Panc1 (cell line): ENCODE measurements around the gene HLCS. TPM values are rescaled to one million over a fixed set of nuclear protein-coding genes. Genes with fewer than 3 reads are reported as not detected.

ENCODE experiments used
- ATAC-seq: fragments of 200-7000 bp; cut with Tn5 transposase; 2 replicates; pipeline ENCODE4 v1.9.1; 2020; ENCODE audit warnings: mild to moderate bottlenecking, moderate library complexity
- BruUV-seq: library from RNA; stranded (reverse); fragments of 400-500 nt; replicated peaks from 2 replicates; lab custom pipeline; 2021; lab: Mats Ljungman, UMichigan
- CTCF ChIA-PET: fragments of 300-600 bp; sonication (Branson Sonifier 250); formaldehyde crosslinking; loops from one replicate; lab custom pipeline; 2022; ENCODE audit warnings: antibody characterized with exemption; lab: Charles Lee
- POLR2A ChIA-PET: fragments of 300-600 bp; sonication (Branson Sonifier 250); formaldehyde crosslinking; loops from one replicate; lab custom pipeline; 2022; ENCODE audit warnings: antibody characterized with exemption; lab: Charles Lee
- DNase-seq: peaks from one replicate; pipeline ENCODE4 v3.0.0-alpha.2; 2010; ENCODE audit warnings: low read depth, low spot score
- H3K27ac ChIP-seq: 2 replicates; pipeline ENCODE4 v1.5.1; 2011; ENCODE audit warnings: mild to moderate bottlenecking, low read length, inconsistent platforms
- H3K27me3 ChIP-seq: fragments of 200-500 bp; sonication (Bioruptor generic); 2 replicates; pipeline ENCODE4 v1.6.0; 2014; ENCODE audit warnings: low read length, inconsistent platforms; ENCODE audit not compliant: control insufficient read depth, insufficient read depth
- H3K36me3 ChIP-seq: fragments of 200-500 bp; sonication (Bioruptor generic); 2 replicates; pipeline ENCODE4 v1.5.1; 2014; ENCODE audit warnings: inconsistent platforms, mild to moderate bottlenecking, low read length, moderate library complexity; ENCODE audit not compliant: control insufficient read depth, insufficient read depth
- H3K4me1 ChIP-seq: 2 replicates; pipeline ENCODE4 v1.5.1; 2011; ENCODE audit warnings: inconsistent platforms, mild to moderate bottlenecking, low read length, moderate library complexity; ENCODE audit not compliant: control insufficient read depth, insufficient read depth
- H3K4me3 ChIP-seq, 2 experiments: 2 replicates each; pipeline ENCODE4 v1.5.1; 2011 to 2012; ENCODE audit warnings: low read depth in 2 of 2, low read length in 2 of 2, mild to moderate bottlenecking in 2 of 2, inconsistent platforms in 1 of 2, moderate library complexity in 1 of 2
- H3K9me3 ChIP-seq: fragments of 200-500 bp; sonication (Bioruptor generic); 2 replicates; pipeline ENCODE4 v1.5.1; 2014; ENCODE audit warnings: low read depth, mild to moderate bottlenecking, inconsistent platforms, low read length, moderate library complexity; ENCODE audit not compliant: control insufficient read depth, insufficient read depth
- CTCF ChIP-seq: fragments of 450-650 bp; IDR thresholded peaks from 2 replicates; pipeline ENCODE4 v1.5.1; 2017; ENCODE audit warnings: mild to moderate bottlenecking
- POLR2AphosphoS5 ChIP-seq: IDR thresholded peaks from 2 replicates; pipeline ENCODE4 v1.6.1; 2012; ENCODE audit warnings: mild to moderate bottlenecking, low read depth, low read length, moderate library complexity
- REST ChIP-seq, 2 experiments: IDR thresholded peaks; 2 replicates each; pipeline ENCODE4 v1.6.1; 2011 to 2012; ENCODE audit warnings: low read depth in 2 of 2, control low read depth in 1 of 2, low read length in 1 of 2, mild to moderate bottlenecking in 1 of 2, moderate library complexity in 1 of 2; ENCODE audit not compliant: insufficient read depth in 1 of 2
- SIN3A ChIP-seq: IDR thresholded peaks from 2 replicates; pipeline ENCODE4 v1.6.1; 2012; ENCODE audit warnings: low read depth, mild to moderate bottlenecking, low read length, moderate library complexity, borderline replicate concordance; ENCODE audit not compliant: insufficient read depth
- TCF7L2 ChIP-seq: IDR thresholded peaks from 2 replicates; pipeline ENCODE4 v1.6.1; 2011; ENCODE audit warnings: mild to moderate bottlenecking, low read depth, low read length, inconsistent platforms
- in situ Hi-C: cut with HindIII; loops from 2 replicates; pipeline ENCODE4 v1.10.0; 2016; ENCODE audit warnings: low sequenced_read_pairs, low pct_unique_long_range_greater_than_20kb
- intact Hi-C: fragments of 100-400 bp; cut with micrococcal nuclease; formaldehyde crosslinking; loops from one replicate; pipeline ENCODE4 v1.10.0; 2022; ENCODE audit not compliant: unreplicated experiment
- total RNA-seq: library from RNA; stranded (reverse); gene quantifications from one replicate; pipeline ENCODE4 v1.2.1, GENCODE V29; 2021; ENCODE audit not compliant: unreplicated experiment

HLCS gene
- total RNA-seq, 1 experiment from 2014 or later = 15.3 TPM

GRCh38 chr21:36966821-36967768 is 626 bp upstream of the HLCS start:
- Histone ChIP-seq H3K4me1 (peaks cover 11% of the 10 kb centered on the region), H3K4me3 (peak overlapping the region; percentile 52 to 59), H3K27me3 (no peaks in the 10 kb centered on the region), H3K36me3 (no peaks in the 10 kb centered on the region), H3K27ac (peak overlapping the region; percentile 84), H3K9me3 (no peaks in the 10 kb centered on the region)
- TF ChIP-seq TCF7L2 (no peak), REST (IDR thresholded peaks at IDR 0.05; ENCODE audit: insufficient read depth in 1 of 2, low read depth in 2 of 2, low read length in 1 of 2) (no peak), CTCF (no peak), SIN3A (no peak), POLR2AphosphoS5 (no peak; the same call in 1 of the 2 replicates)
- CTCF ChIA-PET = interaction anchor here (0.6 kb wide), 1 partner anchor 207 kb away, joined by 4 read pairs; no protein-coding TSS in a partner anchor
- TSS peak; percentile 93 for BruUV-seq
- POLR2A ChIA-PET = interaction anchor here (0.5 kb wide), 1 partner anchor 39 kb away, joined by 7 read pairs; the partner anchor contains the start of gene RIPPLY3
- in situ Hi-C loops = no loop called here
- ATAC-seq (peak; percentile 63), DNase-seq (no peak)
- intact Hi-C loops = no loop called here

- CTCF ChIA-PET = interaction anchor here (1.1 kb wide), 1 partner anchor 17 kb away, joined by 11 read pairs; no protein-coding TSS in a partner anchor
- peak overlapping the region; percentile 58 to 64 for H3K4me3 ChIP-seq
- no TSS peak for BruUV-seq
- H3K27me3 ChIP-seq = no peaks in the 10 kb centered on the region
- H3K36me3 ChIP-seq = no peaks in the 10 kb centered on the region
- DNase-seq = no peak
- intact Hi-C loops (no loop called here), in situ Hi-C loops (no loop called here)
- peaks cover 11% of the 10 kb centered on the region for H3K4me1 ChIP-seq
- POLR2A ChIA-PET = interaction anchor here (0.6 kb wide), 2 partner anchors 58 to 117 kb away, joined by 3 to 4 read pairs; no protein-coding TSS in a partner anchor
- peak overlapping the region; percentile 51 for H3K27ac ChIP-seq
- TF ChIP-seq CTCF (no peak), POLR2AphosphoS5 (no peak), SIN3A (no peak), TCF7L2 (no peak), REST (IDR thresholded peaks at IDR 0.05; ENCODE audit: insufficient read depth in 1 of 2, low read depth in 2 of 2, low read length in 1 of 2) (no peak)
- peak; percentile 50 for ATAC-seq
- no peaks in the 10 kb centered on the region for H3K9me3 ChIP-seq
These were observed 776 bp downstream of the HLCS start for GRCh38 chr21:36965720-36966065.
